ENCODE results near the gene MGLL. TPM values are rescaled to one million over a fixed set of nuclear protein-coding genes. Genes with fewer than 3 reads are reported as not detected.

Gene MGLL
- total RNA-seq, 1 donor from 2014 or later = 9.4 TPM

DNA sequence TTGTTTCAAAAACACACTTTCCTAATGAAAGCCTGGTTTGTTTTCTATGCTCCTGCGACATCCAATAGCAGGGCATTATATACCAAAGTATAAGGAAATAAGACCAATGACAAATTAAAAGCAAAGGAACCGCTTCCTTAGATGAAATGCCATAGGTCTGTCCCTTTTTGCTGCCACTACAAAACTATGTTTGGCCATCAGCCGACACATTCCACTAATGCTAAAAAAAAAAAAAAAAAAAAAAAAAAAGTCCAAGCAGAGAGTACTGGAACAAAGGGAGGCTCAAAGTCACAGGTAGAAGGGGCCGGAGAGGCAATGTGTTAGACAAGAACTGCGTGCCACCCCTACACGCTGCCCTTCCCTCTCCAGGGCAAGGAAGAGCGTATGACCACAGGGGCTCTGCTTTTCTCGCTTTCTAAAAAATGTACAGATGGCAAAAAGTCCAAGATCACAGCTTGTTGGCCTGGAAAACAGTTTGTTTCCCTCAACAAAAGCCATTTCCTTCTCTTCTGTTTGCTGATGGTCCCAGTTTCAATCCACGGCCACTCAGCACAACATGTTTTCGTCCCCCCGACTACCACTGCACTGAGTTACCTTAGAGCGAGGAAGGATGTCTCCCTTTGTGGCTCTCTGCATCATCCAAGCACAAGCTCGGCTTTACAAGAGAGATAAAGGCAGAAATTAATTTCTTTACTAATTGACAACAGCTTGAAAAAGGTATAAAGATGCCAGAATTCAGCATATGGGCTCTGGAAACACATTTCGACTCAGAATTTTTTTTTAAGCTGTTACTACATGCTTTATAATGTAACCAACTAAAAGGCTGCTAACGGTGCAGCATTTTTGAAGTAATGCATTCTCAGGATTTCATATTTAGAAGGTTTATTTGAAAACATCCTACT, 78.7 kb downstream of the MGLL start:
- no peak for DNase-seq (ENCODE audit: extremely low spot score, unreplicated experiment)
- Mint-ChIP-seq H3K27ac (no peak overlapping the region), H3K4me3 (no peak overlapping the region), H3K27me3 (no peaks in the 10 kb centered on the region), H3K36me3 (no peaks in the 10 kb centered on the region), H3K9me3 (no peaks in the 10 kb centered on the region), H3K4me1 (ENCODE audit: unreplicated experiment) (peaks cover 24% of the 10 kb centered on the region)
- no peak for TF ChIP-seq CTCF (conservative IDR thresholded peaks at IDR 0.05)

- H3K27ac Mint-ChIP-seq = no peak overlapping the region
- DNase-seq (ENCODE audit: extremely low spot score, unreplicated experiment) = no peak
- H3K9me3 Mint-ChIP-seq = no peaks in the 10 kb centered on the region
- TF ChIP-seq CTCF (conservative IDR thresholded peaks at IDR 0.05) = no peak
- no peaks in the 10 kb centered on the region for H3K27me3 Mint-ChIP-seq
- H3K4me3 Mint-ChIP-seq = no peak overlapping the region
- H3K4me1 Mint-ChIP-seq (ENCODE audit: unreplicated experiment) = peaks cover 18% of the 10 kb centered on the region
- no peaks in the 10 kb centered on the region for H3K36me3 Mint-ChIP-seq
Observed at GRCh38 chr3:127742580-127742979, 79.7 kb downstream of the MGLL start.

GRCh38 chr3:127741690-127742089, 80.6 kb downstream of the MGLL start:
- DNase-seq (ENCODE audit: extremely low spot score, unreplicated experiment) = no peak
- Mint-ChIP-seq H3K4me1 (ENCODE audit: unreplicated experiment) (peaks cover 13% of the 10 kb centered on the region), H3K27me3 (no peaks in the 10 kb centered on the region), H3K9me3 (no peaks in the 10 kb centered on the region), H3K4me3 (no peak overlapping the region), H3K36me3 (no peaks in the 10 kb centered on the region), H3K27ac (no peak overlapping the region)
- TF ChIP-seq CTCF (conservative IDR thresholded peaks at IDR 0.05) = no peak

DNA sequence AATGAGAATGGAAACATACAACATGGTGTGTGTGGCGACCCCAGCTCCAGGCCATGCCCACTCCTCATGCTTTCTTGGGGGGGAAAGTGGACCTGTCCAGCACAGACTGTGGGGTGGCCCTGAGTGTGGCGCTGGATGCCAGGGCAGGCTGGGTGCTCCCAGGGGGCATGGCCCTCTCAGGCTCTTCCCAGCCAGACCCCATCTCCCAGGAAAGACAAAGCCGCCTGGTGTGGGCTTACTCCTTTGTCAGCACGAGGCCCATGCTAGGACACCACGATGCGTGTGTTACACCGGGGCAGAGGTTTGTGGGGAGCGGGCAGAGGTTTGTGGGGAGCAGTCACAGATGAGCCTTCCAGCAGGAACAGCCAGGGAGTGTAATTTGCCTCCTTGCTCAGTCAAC, 81.1 kb downstream of the MGLL start:
- DNase-seq (ENCODE audit: extremely low spot score, unreplicated experiment) = no peak
- no peaks in the 10 kb centered on the region for H3K36me3 Mint-ChIP-seq
- peaks cover 16% of the 10 kb centered on the region for H3K4me1 Mint-ChIP-seq (ENCODE audit: unreplicated experiment)
- no peak overlapping the region for H3K27ac Mint-ChIP-seq
- H3K4me3 Mint-ChIP-seq = no peak overlapping the region
- no peaks in the 10 kb centered on the region for H3K9me3 Mint-ChIP-seq
- H3K27me3 Mint-ChIP-seq = no peaks in the 10 kb centered on the region
- TF ChIP-seq CTCF (conservative IDR thresholded peaks at IDR 0.05) = no peak

DNA sequence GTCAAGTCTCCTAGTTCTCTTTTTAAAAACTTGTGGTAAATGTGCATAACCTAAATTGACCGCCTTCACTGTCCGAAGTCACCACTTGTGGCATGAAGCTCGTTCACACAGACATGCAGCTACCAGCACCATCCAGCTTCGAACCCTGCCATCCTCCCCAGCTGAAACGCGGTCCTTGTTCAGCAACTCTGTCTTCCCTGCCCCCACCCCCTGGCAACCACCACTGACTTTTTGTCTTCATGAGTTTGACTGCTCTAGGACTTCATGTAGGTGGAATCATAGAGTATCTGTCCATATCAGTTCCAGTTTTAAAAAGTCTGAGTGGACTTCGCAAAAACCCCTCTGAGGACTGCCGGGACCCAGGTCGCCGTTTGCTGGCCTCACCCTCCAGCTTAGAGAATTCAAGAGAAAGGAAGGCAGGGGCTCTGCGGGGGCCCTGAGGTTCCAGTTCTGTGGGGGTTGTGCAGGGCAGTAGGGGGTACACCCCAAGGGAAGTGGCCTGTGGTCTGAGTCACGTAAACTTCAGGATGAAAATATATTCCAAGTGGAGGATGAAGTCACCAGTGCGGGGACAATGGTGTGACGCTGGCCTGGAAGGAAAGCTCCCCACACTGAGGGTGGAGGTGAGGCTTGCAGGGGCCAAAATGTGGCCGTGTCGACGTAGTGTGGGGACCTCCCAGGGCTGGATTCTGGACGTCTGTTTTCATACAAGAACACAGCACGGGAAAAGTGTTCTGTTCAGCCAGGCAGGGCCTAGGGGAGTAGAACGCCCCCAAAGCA, 82.0 kb downstream of the MGLL start:
- no peaks in the 10 kb centered on the region for H3K36me3 Mint-ChIP-seq
- no peaks in the 10 kb centered on the region for H3K27me3 Mint-ChIP-seq
- no peaks in the 10 kb centered on the region for H3K9me3 Mint-ChIP-seq
- H3K4me3 Mint-ChIP-seq = no peak overlapping the region
- no peak for TF ChIP-seq CTCF (conservative IDR thresholded peaks at IDR 0.05)
- DNase-seq (ENCODE audit: extremely low spot score, unreplicated experiment) = no peak
- no peak overlapping the region for H3K27ac Mint-ChIP-seq
- peaks cover 25% of the 10 kb centered on the region for H3K4me1 Mint-ChIP-seq (ENCODE audit: unreplicated experiment)
